Hepatocyte (in vitro differentiated cells): ENCODE data around the gene SGCD. TPM values are rescaled to one million over a fixed set of nuclear protein-coding genes. Genes with fewer than 3 reads are reported as not detected.

Experiments
- DNase-seq: peaks from one replicate; pipeline ENCODE4 v3.0.0-alpha.2; 2016; ENCODE audit warnings: low spot score
- H2AFZ ChIP-seq: fragments of 200-600 bp; sonication (generic); 2 replicates; pipeline ENCODE4 v1.6.0; 2016; ENCODE audit warnings: antibody characterized with exemption, mild to moderate bottlenecking
- H3K27ac ChIP-seq: fragments of 200-600 bp; sonication (generic); 2 replicates; pipeline ENCODE4 v1.5.1; 2016; ENCODE audit warnings: mild to moderate bottlenecking
- H3K27me3 ChIP-seq: fragments of 200-600 bp; sonication (generic); 2 replicates; pipeline ENCODE4 v1.6.1; 2016
- H3K36me3 ChIP-seq: fragments of 200-600 bp; sonication (generic); replicated peaks from 2 replicates; pipeline ENCODE4 v1.5.1; 2016; ENCODE audit warnings: low read depth; ENCODE audit not compliant: insufficient read depth
- H3K4me1 ChIP-seq: fragments of 200-600 bp; sonication (generic); 2 replicates; pipeline ENCODE4 v1.5.1; 2016; ENCODE audit warnings: mild to moderate bottlenecking, moderate library complexity; ENCODE audit not compliant: insufficient read depth
- H3K4me2 ChIP-seq: fragments of 200-600 bp; sonication (generic); 2 replicates; pipeline ENCODE4 v1.6.0; 2016
- H3K4me3 ChIP-seq: fragments of 200-600 bp; sonication (generic); 2 replicates; pipeline ENCODE4 v1.5.1; 2016; ENCODE audit warnings: mild to moderate bottlenecking
- H3K79me2 ChIP-seq: fragments of 200-600 bp; sonication (generic); 2 replicates; pipeline ENCODE4 v1.6.0; 2017; ENCODE audit warnings: mild to moderate bottlenecking
- H3K9me2 ChIP-seq: fragments of 200-600 bp; sonication (generic); replicated peaks from 2 replicates; pipeline ENCODE4 v1.6.0; 2017; ENCODE audit warnings: mild to moderate bottlenecking; ENCODE audit not compliant: insufficient read depth
- H3K9me3 ChIP-seq: fragments of 200-600 bp; sonication (generic); 2 replicates; pipeline ENCODE4 v1.5.1; 2016; ENCODE audit warnings: low read depth, mild to moderate bottlenecking
- H4K20me1 ChIP-seq: fragments of 200-600 bp; sonication (generic); 2 replicates; pipeline ENCODE4 v1.6.0; 2016; ENCODE audit warnings: mild to moderate bottlenecking; ENCODE audit not compliant: insufficient read depth, poor library complexity, severe bottlenecking
- CTCF ChIP-seq: fragments of 200-600 bp; sonication (generic); IDR thresholded peaks from 2 replicates; pipeline ENCODE4 v1.5.1; 2016; ENCODE audit warnings: antibody characterized with exemption, mild to moderate bottlenecking; ENCODE audit not compliant: poor library complexity
- EZH2 ChIP-seq: fragments of 200-600 bp; sonication (generic); IDR thresholded peaks from 2 replicates; pipeline ENCODE4 v1.6.1; 2016; ENCODE audit warnings: antibody characterized with exemption, mild to moderate bottlenecking, borderline replicate concordance
- EZH2phosphoT487 ChIP-seq: fragments of 200-600 bp; sonication (generic); IDR thresholded peaks from one replicate; pipeline ENCODE4 v1.6.1; 2018; ENCODE audit warnings: antibody characterized with exemption, mild to moderate bottlenecking, low read depth, moderate library complexity; ENCODE audit not compliant: unreplicated experiment, severe bottlenecking
- WGBS: methylation state at CpG from one replicate; pipeline ENCODE4 v1.1.6; 2016; ENCODE audit warnings: low lambda C conversion rate; ENCODE audit errors: missing lambda C conversion rate; 5-methylcytosine and 5-hydroxymethylcytosine counted together
- polyA plus RNA-seq: library from polyadenylated mRNA; unstranded; fragments of >200 nt; fragmentation: Nextera tagmentation; extraction: Ambion mirVana; gene quantifications from 2 replicates; pipeline ENCODE4 v1.2.1, GENCODE V29; 2016
- total RNA-seq: library from RNA; depleted of rRNA; stranded (reverse); fragments of >200 nt; gene quantifications from 2 replicates; pipeline ENCODE4 v1.2.3, GENCODE V29; 2014

SGCD gene
- total and polyA plus RNA-seq, 2 experiments from 2014 or later: 3.8 to 8.8 TPM

- Histone ChIP-seq H3K27ac (no peak overlapping the region), H3K27me3 (no peaks in the 10 kb centered on the region), H3K79me2 (no peaks in the 10 kb centered on the region), H3K9me2 (no peaks in the 10 kb centered on the region), H3K36me3 (no peaks in the 10 kb centered on the region), H3K4me1 (no peaks in the 10 kb centered on the region), H3K4me2 (no peak overlapping the region), H2AFZ (no peak overlapping the region), H3K4me3 (no peak overlapping the region), H4K20me1 (no peaks in the 10 kb centered on the region), H3K9me3 (no peaks in the 10 kb centered on the region)
- 78% methylated on average over 3 of the region's 3 CpGs for WGBS
- DNase-seq: no peak
- no peak for TF ChIP-seq EZH2phosphoT487
- TF ChIP-seq EZH2: no peak
- no peak for TF ChIP-seq CTCF
Measured at GRCh38 chr5:156367597-156367996, 40.6 kb downstream of the SGCD start.

GRCh38 chr5:156375895-156376495, 49.0 kb downstream of the SGCD start:
- Histone ChIP-seq H4K20me1 (no peaks in the 10 kb centered on the region), H3K79me2 (no peaks in the 10 kb centered on the region), H3K27ac (no peak overlapping the region), H3K9me3 (no peaks in the 10 kb centered on the region), H3K4me2 (no peak overlapping the region), H3K9me2 (no peaks in the 10 kb centered on the region), H3K27me3 (no peaks in the 10 kb centered on the region), H3K36me3 (no peaks in the 10 kb centered on the region), H2AFZ (no peak overlapping the region), H3K4me1 (no peaks in the 10 kb centered on the region), H3K4me3 (no peak overlapping the region)
- no peak for TF ChIP-seq EZH2
- WGBS: 55% methylated on average over 3 of the region's 3 CpGs
- DNase-seq: no peak

- Histone ChIP-seq H3K27ac (no peak overlapping the region), H3K9me3 (no peaks in the 10 kb centered on the region), H3K4me2 (no peak overlapping the region), H3K9me2 (no peaks in the 10 kb centered on the region), H3K79me2 (no peaks in the 10 kb centered on the region), H3K27me3 (no peaks in the 10 kb centered on the region), H3K4me3 (no peak overlapping the region), H3K4me1 (no peaks in the 10 kb centered on the region), H4K20me1 (no peaks in the 10 kb centered on the region), H3K36me3 (no peaks in the 10 kb centered on the region), H2AFZ (no peak overlapping the region)
- TF ChIP-seq CTCF (no peak), EZH2phosphoT487 (no peak), EZH2 (no peak)
- DNase-seq: no peak
Measured at GRCh38 chr5:156376751-156377150, 49.8 kb downstream of the SGCD start.

- Histone ChIP-seq H3K4me3 (no peak overlapping the region), H3K27ac (no peak overlapping the region), H3K4me2 (no peak overlapping the region), H3K79me2 (no peaks in the 10 kb centered on the region), H3K4me1 (no peaks in the 10 kb centered on the region), H2AFZ (no peak overlapping the region), H3K27me3 (no peaks in the 10 kb centered on the region), H3K36me3 (no peaks in the 10 kb centered on the region), H3K9me3 (no peaks in the 10 kb centered on the region), H3K9me2 (no peaks in the 10 kb centered on the region), H4K20me1 (no peaks in the 10 kb centered on the region)
- TF ChIP-seq EZH2: no peak
- no peak for TF ChIP-seq EZH2phosphoT487
- TF ChIP-seq CTCF: no peak
- no peak for DNase-seq
- 91% methylated on average over 2 of the region's 2 CpGs for WGBS
Measured at GRCh38 chr5:156378159-156378558, 51.2 kb downstream of the SGCD start.
